Measurements from ENCODE around the gene ZNF385C. TPM values are rescaled to one million over a fixed set of nuclear protein-coding genes. Genes with fewer than 3 reads are reported as not detected.

The ZNF385C gene
- total and polyA plus RNA-seq, 2 of the 13 experiments (the other 11 are each of a cell fraction or from before 2014, with no cell fraction given) = 2.3 to 6.1 TPM

- no peak for TF ChIP-seq ZNF709 (CRISPR knock-in tag; IDR thresholded peaks at IDR 0.05)
- TF ChIP-seq ZNF446 (CRISPR knock-in tag; IDR thresholded peaks at IDR 0.05) = no peak
- no peak for TF ChIP-seq STAG1 (CRISPR knock-in tag; IDR thresholded peaks at IDR 0.05)
- TF ChIP-seq ZFP91 (CRISPR knock-in tag; IDR thresholded peaks at IDR 0.05; ENCODE audit: borderline replicate concordance) = peak; percentile 78; the same call in 1 of the 2 replicates
- TF ChIP-seq MED13 (CRISPR knock-in tag; IDR thresholded peaks at IDR 0.05) = no peak
- TF ChIP-seq KAT7 (CRISPR knock-in tag; IDR thresholded peaks at IDR 0.05; ENCODE audit: borderline replicate concordance) = no peak
- TF ChIP-seq JUNB (CRISPR knock-in tag; IDR thresholded peaks at IDR 0.05; ENCODE audit: borderline replicate concordance) = no peak
- TF ChIP-seq UBTF (CRISPR knock-in tag; IDR thresholded peaks at IDR 0.05) = no peak
- TF ChIP-seq ZBTB20 (CRISPR knock-in tag; IDR thresholded peaks at IDR 0.05; ENCODE audit: borderline replicate concordance, low read depth) = no peak; the same call in 1 of the 2 replicates
- no peak for TF ChIP-seq ZBTB4 (CRISPR knock-in tag; IDR thresholded peaks at IDR 0.05; ENCODE audit: borderline replicate concordance)
- no peak for TF ChIP-seq TBP (CRISPR knock-in tag; IDR thresholded peaks at IDR 0.05)
- TF ChIP-seq FUBP1 (CRISPR knock-in tag; IDR thresholded peaks at IDR 0.05; ENCODE audit: borderline replicate concordance) = no peak
- TF ChIP-seq ZNF629 (CRISPR knock-in tag; conservative IDR thresholded peaks at IDR 0.05) = no peak
- no peak for TF ChIP-seq PBX2 (CRISPR knock-in tag; IDR thresholded peaks at IDR 0.05)
- no peak for TF ChIP-seq ZNF33A (CRISPR knock-in tag; IDR thresholded peaks at IDR 0.05; ENCODE audit: borderline replicate concordance)
- TF ChIP-seq HOXA3 (CRISPR knock-in tag; IDR thresholded peaks at IDR 0.05) = no peak
- no peak for TF ChIP-seq PAF1 (CRISPR knock-in tag; IDR thresholded peaks at IDR 0.05)
These were observed 95.4 kb downstream of the ZNF385C start (continued) for GRCh38 chr17:42002792-42003301.
